Gastroesophageal sphincter (tissue), 3 donors: ENCODE data around the gene MESD.

Source experiments
- EP300 ChIP-seq: sonication (generic); formaldehyde crosslinking; IDR thresholded peaks from one replicate; pipeline ENCODE4 v1.6.1; 2017; ENCODE audit warnings: antibody characterized with exemption, mild to moderate bottlenecking
- POLR2A ChIP-seq, 2 donors: fragments of 450-650 bp; IDR thresholded peaks; one replicate each; pipeline ENCODE4 v1.6.1; 2017; ENCODE audit warnings: antibody characterized with exemption in 2 of 2, mild to moderate bottlenecking in 2 of 2, moderate library complexity in 1 of 2
- POLR2AphosphoS5 ChIP-seq: sonication (generic); formaldehyde crosslinking; IDR thresholded peaks from one replicate; pipeline ENCODE4 v1.6.1; 2017; ENCODE audit warnings: antibody characterized with exemption
- TF ChIP-seq, protein P1 (sequence below), 4 experiments: fragments of 200-600 bp in 2 of 4; fragments of 450-650 bp in 2 of 4; sonication (generic) in 1 of 4; IDR thresholded peaks; one replicate each; pipeline ENCODE4 v1.5.1; 2017 to 2019; ENCODE audit warnings: antibody characterized with exemption in 4 of 4, mild to moderate bottlenecking in 2 of 4, moderate library complexity in 2 of 4

GRCh38 chr15:81000624-81001151, 11.1 kb upstream of the MESD start, which contains the start of gene TLNRD1:
- peak; percentile 89 to 91 for TF ChIP-seq POLR2A (IDR thresholded peaks at IDR 0.05)
- TF ChIP-seq EP300: no peak
- TF ChIP-seq, protein P1, sequence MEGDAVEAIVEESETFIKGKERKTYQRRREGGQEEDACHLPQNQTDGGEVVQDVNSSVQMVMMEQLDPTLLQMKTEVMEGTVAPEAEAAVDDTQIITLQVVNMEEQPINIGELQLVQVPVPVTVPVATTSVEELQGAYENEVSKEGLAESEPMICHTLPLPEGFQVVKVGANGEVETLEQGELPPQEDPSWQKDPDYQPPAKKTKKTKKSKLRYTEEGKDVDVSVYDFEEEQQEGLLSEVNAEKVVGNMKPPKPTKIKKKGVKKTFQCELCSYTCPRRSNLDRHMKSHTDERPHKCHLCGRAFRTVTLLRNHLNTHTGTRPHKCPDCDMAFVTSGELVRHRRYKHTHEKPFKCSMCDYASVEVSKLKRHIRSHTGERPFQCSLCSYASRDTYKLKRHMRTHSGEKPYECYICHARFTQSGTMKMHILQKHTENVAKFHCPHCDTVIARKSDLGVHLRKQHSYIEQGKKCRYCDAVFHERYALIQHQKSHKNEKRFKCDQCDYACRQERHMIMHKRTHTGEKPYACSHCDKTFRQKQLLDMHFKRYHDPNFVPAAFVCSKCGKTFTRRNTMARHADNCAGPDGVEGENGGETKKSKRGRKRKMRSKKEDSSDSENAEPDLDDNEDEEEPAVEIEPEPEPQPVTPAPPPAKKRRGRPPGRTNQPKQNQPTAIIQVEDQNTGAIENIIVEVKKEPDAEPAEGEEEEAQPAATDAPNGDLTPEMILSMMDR (IDR thresholded peaks at IDR 0.05): peak in 1 of 4 experiments; percentile 6
- peak; percentile 97 for TF ChIP-seq POLR2AphosphoS5
